ENCODE results near the gene FKBP1A. TPM values are rescaled to one million over a fixed set of nuclear protein-coding genes. Genes with fewer than 3 reads are reported as not detected.

Gene FKBP1A
- total and polyA plus RNA-seq, 2 donors (not counting 3 experiments of a cell fraction or from before 2014, with no cell fraction given) = 968 to 1,972 TPM

GRCh38 chr20:1345756-1346093, 47.1 kb downstream of the FKBP1A start:
- H3K4me1 ChIP-seq (ENCODE audit: control insufficient read depth, extremely low read depth, insufficient read depth, low read length) = peaks cover 39% of the 10 kb centered on the region
- DNase-seq (ENCODE audit: low read depth, low spot score) = no peak
- intact Hi-C loops (cut with micrococcal nuclease) = no loop called here
- ChIA-PET CTCF (no interaction called here), POLR2A (no interaction called here)
- H3K27ac ChIP-seq (ENCODE audit: insufficient read depth, low read depth, low read length) = no peak overlapping the region
- no TSS peak for BruUV-seq (replicated peaks)
- no peaks in the 10 kb centered on the region for H3K9me3 ChIP-seq (replicated peaks; ENCODE audit: control insufficient read depth, insufficient read depth, low read length)
- H3K36me3 ChIP-seq (ENCODE audit: control insufficient read depth in 2 of 2, extremely low read depth in 1 of 2, insufficient read depth in 2 of 2, low read length in 2 of 2) = no peaks in the 10 kb centered on the region
- no peak overlapping the region for H2AFZ ChIP-seq (ENCODE audit: low read depth, low read length)
- dilution Hi-C loops (cut with MboI; ENCODE audit: extremely low pct_ligation_motif_present, low sequenced_read_pairs) = no loop called here
- no peak overlapping the region for H3K4me3 ChIP-seq (replicated peaks in 1 of 3; ENCODE audit: insufficient read depth in 1 of 3, low read depth in 1 of 3, low read length in 3 of 3)
- no peak overlapping the region for H3K9ac ChIP-seq (replicated peaks; ENCODE audit: extremely low read depth, insufficient read depth, low read length)
- H3K9me1 ChIP-seq (replicated peaks; ENCODE audit: control insufficient read depth, extremely low read depth, insufficient read depth, low read length) = no peaks in the 10 kb centered on the region
- no peaks in the 10 kb centered on the region for H4K20me1 ChIP-seq (replicated peaks; ENCODE audit: control insufficient read depth, extremely low read depth, insufficient read depth, low read length)
- no peaks in the 10 kb centered on the region for H3K79me2 ChIP-seq (ENCODE audit: control insufficient read depth, insufficient read depth, low read length)
- no peaks in the 10 kb centered on the region for H3K27me3 ChIP-seq (ENCODE audit: control insufficient read depth in 2 of 2, insufficient read depth in 2 of 2, low read length in 2 of 2)
- TF ChIP-seq MYC (IDR thresholded peaks at IDR 0.05; ENCODE audit: low read depth, low read length) (no peak), POLR2AphosphoS5 (IDR thresholded peaks at IDR 0.05; ENCODE audit: insufficient read depth, low read depth, low read length) (no peak), MAX (IDR thresholded peaks at IDR 0.05; ENCODE audit: insufficient read depth, insufficient read length) (no peak), FOS (IDR thresholded peaks at IDR 0.05; ENCODE audit: borderline replicate concordance, insufficient read depth, low read length) (no peak), JUN (IDR thresholded peaks at IDR 0.05; ENCODE audit: borderline replicate concordance, insufficient read depth, insufficient read length, low read depth) (no peak), GATA2 (IDR thresholded peaks at IDR 0.05; ENCODE audit: insufficient read depth, insufficient read length, low read depth, low read length) (no peak), EZH2 (IDR thresholded peaks at IDR 0.05; ENCODE audit: borderline replicate concordance, low read depth, low read length, severe bottlenecking) (no peak), POLR2A (IDR thresholded peaks at IDR 0.05; ENCODE audit: low read depth, low read length) (no peak), CTCF (IDR thresholded peaks at IDR 0.05; ENCODE audit: extremely low read depth in 1 of 2, insufficient read depth in 1 of 2, low read depth in 1 of 2, low read length in 2 of 2) (no peak)
- no peak for FAIRE-seq
- H3K4me2 ChIP-seq (ENCODE audit: insufficient read depth, low read length) = no peak overlapping the region

Measured in endothelial cell of umbilical vein (primary cell).